IMR-90 (cell line): ENCODE data around the gene LEKR1. TPM values are rescaled to one million over a fixed set of nuclear protein-coding genes. Genes with fewer than 3 reads are reported as not detected.

ENCODE experiments used
- ATAC-seq: fragments of 200-7000 bp; cut with Tn5 transposase; 2 replicates; pipeline ENCODE4 v1.9.1; 2020; ENCODE audit warnings: low read depth, mild to moderate bottlenecking, moderate library complexity
- BruUV-seq: library from RNA; stranded (reverse); fragments of 400-500 nt; replicated peaks from 2 replicates; lab custom pipeline; 2021; lab: Mats Ljungman, UMichigan
- CTCF ChIA-PET: fragments of 300-600 bp; formaldehyde crosslinking; extraction: SDS; loops from one replicate; lab custom pipeline; 2021; ENCODE audit warnings: antibody characterized with exemption; lab: Yijun Ruan, JAX
- POLR2A ChIA-PET: fragments of 300-600 bp; sonication (Branson Sonifier 250); formaldehyde crosslinking; loops from one replicate; lab custom pipeline; 2022; ENCODE audit warnings: antibody characterized with exemption; ENCODE audit not compliant: unreplicated experiment; lab: Charles Lee
- DNase-seq: peaks from one replicate; pipeline ENCODE4 v3.0.0; 2013
- H2AFZ ChIP-seq: replicated peaks from 2 replicates; pipeline ENCODE3; 2013; ENCODE audit warnings: low read length, mild to moderate bottlenecking; ENCODE audit not compliant: poor library complexity
- H2AK5ac ChIP-seq: 2 replicates; pipeline ENCODE4 v1.6.1; 2013; ENCODE audit warnings: low read depth, low read length, inconsistent platforms
- H2AK9ac ChIP-seq: replicated peaks from 2 replicates; pipeline ENCODE3; 2013; ENCODE audit warnings: mild to moderate bottlenecking, low read depth, low read length, moderate library complexity; ENCODE audit not compliant: poor library complexity
- H2BK120ac ChIP-seq: 2 replicates; pipeline ENCODE4 v1.6.1; 2013; ENCODE audit warnings: low read depth, low read length, inconsistent platforms
- H2BK15ac ChIP-seq: 3 replicates; pipeline ENCODE4 v1.6.1; 2013; ENCODE audit warnings: low read depth, low read length, inconsistent platforms
- H2BK20ac ChIP-seq: 2 replicates; pipeline ENCODE4 v1.6.1; 2013; ENCODE audit warnings: low read depth, mild to moderate bottlenecking, inconsistent platforms, low read length, moderate library complexity
- H2BK5ac ChIP-seq: 2 replicates; pipeline ENCODE4 v1.6.1; 2013; ENCODE audit warnings: mild to moderate bottlenecking, low read depth, low read length, inconsistent platforms; ENCODE audit not compliant: poor library complexity, severe bottlenecking
- H3K14ac ChIP-seq: replicated peaks from 2 replicates; pipeline ENCODE4 v1.6.1; 2013; ENCODE audit warnings: low read depth, low read length, inconsistent platforms
- H3K18ac ChIP-seq: 2 replicates; pipeline ENCODE4 v1.6.1; 2013; ENCODE audit warnings: low read depth, low read length, control low read depth
- H3K23ac ChIP-seq: 2 replicates; pipeline ENCODE4 v1.6.1; 2013; ENCODE audit warnings: low read depth, low read length, inconsistent platforms
- H3K27ac ChIP-seq: 2 replicates; pipeline ENCODE4 v1.5.1; 2013; ENCODE audit warnings: mild to moderate bottlenecking, control low read depth, low read length; ENCODE audit not compliant: insufficient read depth
- H3K27me3 ChIP-seq: 2 replicates; pipeline ENCODE4 v1.6.1; 2013; ENCODE audit warnings: low read length; ENCODE audit not compliant: control insufficient read depth, insufficient read depth
- H3K36me3 ChIP-seq: 2 replicates; pipeline ENCODE4 v1.6.1; 2013; ENCODE audit warnings: low read length, mixed read lengths; ENCODE audit not compliant: control insufficient read depth, insufficient read depth
- H3K4ac ChIP-seq: 2 replicates; pipeline ENCODE4 v1.6.1; 2013; ENCODE audit warnings: low read depth, low read length, inconsistent platforms
- H3K4me1 ChIP-seq: 2 replicates; pipeline ENCODE4 v1.6.1; 2013; ENCODE audit warnings: low read length, mixed read lengths; ENCODE audit not compliant: control insufficient read depth, insufficient read depth
- H3K4me2 ChIP-seq: 2 replicates; pipeline ENCODE4 v1.6.1; 2013; ENCODE audit warnings: low read depth, mild to moderate bottlenecking, control low read depth, low read length, moderate library complexity
- H3K4me3 ChIP-seq: 2 replicates; pipeline ENCODE4 v1.5.1; 2013; ENCODE audit warnings: low read depth, mild to moderate bottlenecking, control low read depth, low read length, moderate library complexity; ENCODE audit not compliant: insufficient read depth
- H3K56ac ChIP-seq: 2 replicates; pipeline ENCODE4 v1.6.1; 2013; ENCODE audit warnings: low read length, inconsistent platforms; ENCODE audit not compliant: insufficient read depth; ENCODE audit errors: extremely low read depth
- H3K79me1 ChIP-seq, 2 experiments: 2 replicates each; pipeline ENCODE4 v1.6.1; 2013; ENCODE audit warnings: low read length in 2 of 2, inconsistent platforms in 1 of 2, low read depth in 1 of 2
- H3K9ac ChIP-seq: 2 replicates; pipeline ENCODE4 v1.6.1; 2013; ENCODE audit warnings: low read depth, low read length, control low read depth
- H3K9me1 ChIP-seq: 2 replicates; pipeline ENCODE4 v1.6.1; 2013; ENCODE audit warnings: low read length, inconsistent platforms; ENCODE audit not compliant: insufficient read depth
- H3K9me3 ChIP-seq: 2 replicates; pipeline ENCODE4 v1.6.1; 2013; ENCODE audit warnings: low read length; ENCODE audit not compliant: control insufficient read depth, insufficient read depth
- H4K20me1 ChIP-seq: 2 replicates; pipeline ENCODE4 v1.6.1; 2013; ENCODE audit warnings: low read length, inconsistent platforms; ENCODE audit not compliant: insufficient read depth
- H4K5ac ChIP-seq: 2 replicates; pipeline ENCODE4 v1.6.1; 2013; ENCODE audit warnings: mild to moderate bottlenecking, low read depth, low read length, control low read depth
- H4K8ac ChIP-seq, 2 experiments: 2 replicates each; pipeline ENCODE4 v1.6.1; 2013; ENCODE audit warnings: low read depth in 2 of 2, low read length in 2 of 2, control low read depth in 1 of 2, inconsistent platforms in 1 of 2
- H4K91ac ChIP-seq: 2 replicates; pipeline ENCODE4 v1.6.1; 2013; ENCODE audit warnings: low read depth, low read length, inconsistent platforms; ENCODE audit not compliant: insufficient read depth
- BHLHE40 ChIP-seq: fragments of 150-350 bp; IDR thresholded peaks from 2 replicates; pipeline ENCODE4 v1.6.1; 2016; ENCODE audit warnings: mild to moderate bottlenecking, low read depth, low read length
- CEBPB ChIP-seq: IDR thresholded peaks from 2 replicates; pipeline ENCODE4 v1.6.1; 2012; ENCODE audit warnings: low read depth, low read length, improper control_type of control experiment
- CHD1 ChIP-seq: IDR thresholded peaks from 2 replicates; pipeline ENCODE4 v1.6.1; 2012; ENCODE audit warnings: low read depth, low read length, improper control_type of control experiment
- FOS ChIP-seq: fragments of 150-350 bp; IDR thresholded peaks from 2 replicates; pipeline ENCODE4 v1.6.1; 2016; ENCODE audit warnings: low read depth, low read length
- MAFK ChIP-seq: IDR thresholded peaks from 2 replicates; pipeline ENCODE4 v1.6.1; 2012; ENCODE audit warnings: low read depth, low read length, improper control_type of control experiment
- MAZ ChIP-seq: IDR thresholded peaks from 2 replicates; pipeline ENCODE4 v1.6.1; 2012; ENCODE audit warnings: low read depth, mild to moderate bottlenecking, low read length, improper control_type of control experiment, moderate library complexity, borderline replicate concordance
- MXI1 ChIP-seq: IDR thresholded peaks from 2 replicates; pipeline ENCODE4 v1.6.1; 2012; ENCODE audit warnings: low read depth, mild to moderate bottlenecking, low read length, moderate library complexity, borderline replicate concordance
- NFE2L2 ChIP-seq: fragments of 150-350 bp; IDR thresholded peaks from 2 replicates; pipeline ENCODE4 v1.6.1; 2016; ENCODE audit warnings: low read depth, mild to moderate bottlenecking, low read length
- POLR2A ChIP-seq: IDR thresholded peaks from 2 replicates; pipeline ENCODE4 v1.6.1; 2012; ENCODE audit warnings: mild to moderate bottlenecking, low read depth, low read length
- RAD21 ChIP-seq: IDR thresholded peaks from 2 replicates; pipeline ENCODE4 v1.6.1; 2012; ENCODE audit warnings: low read length, improper control_type of control experiment
- RCOR1 ChIP-seq: IDR thresholded peaks from 2 replicates; pipeline ENCODE4 v1.6.1; 2012; ENCODE audit warnings: mild to moderate bottlenecking, low read length, improper control_type of control experiment; ENCODE audit not compliant: insufficient replicate concordance
- RFX5 ChIP-seq: IDR thresholded peaks from 2 replicates; pipeline ENCODE4 v1.8.0; 2012; ENCODE audit warnings: low read depth, mild to moderate bottlenecking, low read length, moderate library complexity
- SMC3 ChIP-seq: fragments of 150-350 bp; IDR thresholded peaks from 2 replicates; pipeline ENCODE4 v1.6.1; 2016; ENCODE audit warnings: low read depth, mild to moderate bottlenecking, antibody characterized with exemption, low read length, moderate library complexity
- dilution Hi-C: fragments of 300-500 bp; cut with HindIII; formaldehyde crosslinking; loops from one replicate; pipeline ENCODE4 v1.14.3; 2018; ENCODE audit warnings: low sequenced_read_pairs; ENCODE audit not compliant: unreplicated experiment
- in situ Hi-C: fragments of 300-500 bp; cut with MboI; formaldehyde crosslinking; loops from 3 replicates; pipeline ENCODE4 v1.14.3; 2019; ENCODE audit warnings: low sequenced_read_pairs, inconsistent platforms, mixed read lengths
- intact Hi-C: fragments of 100-400 bp; cut with micrococcal nuclease; formaldehyde crosslinking; loops from 2 replicates; pipeline ENCODE4 v1.10.0; 2022
- polyA plus RNA-seq, 3 experiments: library from polyadenylated mRNA; depleted of rRNA; stranded (reverse); fragments of >200 nt; gene quantifications; 2 replicates each; pipeline ENCODE4 v1.2.3, GENCODE V29; 2012; ENCODE audit warnings: low replicate concordance in 1 of 3
- total RNA-seq: library from RNA; depleted of rRNA; stranded (reverse); fragments of >200 nt; gene quantifications from 2 replicates; pipeline ENCODE4 v1.2.3, GENCODE V29; 2012
- TF ChIP-seq, protein P1 (sequence below): fragments of 150-350 bp; IDR thresholded peaks from 2 replicates; pipeline ENCODE4 v1.6.1; 2016; ENCODE audit warnings: low read depth, mild to moderate bottlenecking, low read length, moderate library complexity, borderline replicate concordance
- TF ChIP-seq, protein P2 (sequence below): conservative IDR thresholded peaks from 2 replicates; pipeline ENCODE4 v1.5.1; 2012; ENCODE audit warnings: mild to moderate bottlenecking, low read depth, low read length, improper control_type of control experiment
- TF ChIP-seq, protein P3 (sequence below): fragments of 150-350 bp; IDR thresholded peaks from 2 replicates; pipeline ENCODE4 v1.6.1; 2017; ENCODE audit warnings: mild to moderate bottlenecking, antibody characterized with exemption, low read length, low read depth

The LEKR1 gene
- total and polyA plus RNA-seq, 2 of the 4 experiments (the other 2 are of a cell fraction), result 0.19 to 0.36 TPM

DNA sequence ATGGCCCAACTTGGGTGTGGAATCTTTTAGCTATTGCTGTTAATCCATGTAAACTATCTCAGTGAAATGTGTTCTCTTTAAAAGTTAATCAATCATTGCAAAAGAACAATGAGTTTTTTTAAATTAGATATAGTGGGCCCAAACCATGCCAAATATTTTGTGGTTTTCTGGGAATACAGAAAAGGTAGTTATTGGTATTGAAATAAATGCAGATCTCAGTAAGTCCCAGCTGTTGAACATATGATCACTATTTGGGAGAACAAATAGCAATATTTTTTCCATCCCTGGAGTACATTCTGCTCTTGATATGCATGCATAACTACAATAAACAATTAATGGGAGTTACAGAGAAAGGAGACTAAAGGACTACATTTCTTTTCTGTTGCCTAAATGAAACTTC lies 36.0 kb upstream of the LEKR1 start:
- Histone ChIP-seq H4K5ac (peak overlapping the region; percentile 88; the same call in 1 of the 2 replicates), H3K9me1 (peaks cover 17% of the 10 kb centered on the region), H3K4ac (peak overlapping the region; percentile 42; the same call in 1 of the 2 replicates), H3K27ac (no peak overlapping the region), H3K14ac (no peak overlapping the region; the same call in 1 of the 2 replicates), H2BK15ac (no peak overlapping the region), H3K4me2 (no peak overlapping the region), H3K9ac (no peak overlapping the region), H2BK120ac (peak overlapping the region; percentile 71; the same call in 1 of the 2 replicates), H3K18ac (peak overlapping the region; percentile 78; the same call in 1 of the 2 replicates), H2AK9ac (no peak overlapping the region), H3K4me3 (no peak overlapping the region), H4K8ac (peak overlapping the region in 1 of 2 experiments; percentile 54; a peak in 1 of 4 replicates), H3K56ac (no peak overlapping the region), H2AFZ (no peak overlapping the region), H2BK20ac (peak overlapping the region; percentile 82; the same call in 1 of the 2 replicates), H3K27me3 (no peaks in the 10 kb centered on the region), H3K4me1 (peaks cover 19% of the 10 kb centered on the region), H3K23ac (peak overlapping the region; percentile 41; the same call in 1 of the 2 replicates), H2BK5ac (peak overlapping the region; percentile 55), H2AK5ac (peak overlapping the region; percentile 71), H4K20me1 (no peaks in the 10 kb centered on the region), H3K79me1 (peaks cover 0 to 17% of the 10 kb centered on the region in 2 experiments; a peak in 3 of 4 replicates), H3K9me3 (no peaks in the 10 kb centered on the region), H4K91ac (peak overlapping the region; percentile 86), H3K36me3 (no peaks in the 10 kb centered on the region)
- intact Hi-C loops (no loop called here), in situ Hi-C loops (no loop called here), dilution Hi-C loops (no loop called here)
- ATAC-seq, result no peak
- no peak for TF ChIP-seq RAD21
- no peak for TF ChIP-seq CEBPB
- TF ChIP-seq CHD1, result no peak
- TF ChIP-seq, protein P1, sequence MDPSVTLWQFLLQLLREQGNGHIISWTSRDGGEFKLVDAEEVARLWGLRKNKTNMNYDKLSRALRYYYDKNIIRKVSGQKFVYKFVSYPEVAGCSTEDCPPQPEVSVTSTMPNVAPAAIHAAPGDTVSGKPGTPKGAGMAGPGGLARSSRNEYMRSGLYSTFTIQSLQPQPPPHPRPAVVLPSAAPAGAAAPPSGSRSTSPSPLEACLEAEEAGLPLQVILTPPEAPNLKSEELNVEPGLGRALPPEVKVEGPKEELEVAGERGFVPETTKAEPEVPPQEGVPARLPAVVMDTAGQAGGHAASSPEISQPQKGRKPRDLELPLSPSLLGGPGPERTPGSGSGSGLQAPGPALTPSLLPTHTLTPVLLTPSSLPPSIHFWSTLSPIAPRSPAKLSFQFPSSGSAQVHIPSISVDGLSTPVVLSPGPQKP, result no peak
- no peak for TF ChIP-seq MAFK
- TF ChIP-seq MAZ, result no peak
- TF ChIP-seq, protein P2, sequence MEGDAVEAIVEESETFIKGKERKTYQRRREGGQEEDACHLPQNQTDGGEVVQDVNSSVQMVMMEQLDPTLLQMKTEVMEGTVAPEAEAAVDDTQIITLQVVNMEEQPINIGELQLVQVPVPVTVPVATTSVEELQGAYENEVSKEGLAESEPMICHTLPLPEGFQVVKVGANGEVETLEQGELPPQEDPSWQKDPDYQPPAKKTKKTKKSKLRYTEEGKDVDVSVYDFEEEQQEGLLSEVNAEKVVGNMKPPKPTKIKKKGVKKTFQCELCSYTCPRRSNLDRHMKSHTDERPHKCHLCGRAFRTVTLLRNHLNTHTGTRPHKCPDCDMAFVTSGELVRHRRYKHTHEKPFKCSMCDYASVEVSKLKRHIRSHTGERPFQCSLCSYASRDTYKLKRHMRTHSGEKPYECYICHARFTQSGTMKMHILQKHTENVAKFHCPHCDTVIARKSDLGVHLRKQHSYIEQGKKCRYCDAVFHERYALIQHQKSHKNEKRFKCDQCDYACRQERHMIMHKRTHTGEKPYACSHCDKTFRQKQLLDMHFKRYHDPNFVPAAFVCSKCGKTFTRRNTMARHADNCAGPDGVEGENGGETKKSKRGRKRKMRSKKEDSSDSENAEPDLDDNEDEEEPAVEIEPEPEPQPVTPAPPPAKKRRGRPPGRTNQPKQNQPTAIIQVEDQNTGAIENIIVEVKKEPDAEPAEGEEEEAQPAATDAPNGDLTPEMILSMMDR, result no peak
- TF ChIP-seq, protein P3, sequence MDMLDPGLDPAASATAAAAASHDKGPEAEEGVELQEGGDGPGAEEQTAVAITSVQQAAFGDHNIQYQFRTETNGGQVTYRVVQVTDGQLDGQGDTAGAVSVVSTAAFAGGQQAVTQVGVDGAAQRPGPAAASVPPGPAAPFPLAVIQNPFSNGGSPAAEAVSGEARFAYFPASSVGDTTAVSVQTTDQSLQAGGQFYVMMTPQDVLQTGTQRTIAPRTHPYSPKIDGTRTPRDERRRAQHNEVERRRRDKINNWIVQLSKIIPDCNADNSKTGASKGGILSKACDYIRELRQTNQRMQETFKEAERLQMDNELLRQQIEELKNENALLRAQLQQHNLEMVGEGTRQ, result no peak
- TF ChIP-seq NFE2L2, result no peak
- TF ChIP-seq RCOR1, result no peak
- no peak for TF ChIP-seq BHLHE40
- no peak for TF ChIP-seq MXI1
- TF ChIP-seq SMC3, result no peak
- TF ChIP-seq POLR2A, result no peak
- no peak for TF ChIP-seq RFX5
- no peak for TF ChIP-seq FOS
- no peak for DNase-seq
- ChIA-PET CTCF (no interaction called here), POLR2A (no interaction called here)
- BruUV-seq, result no TSS peak
